Stimulated activated CD8-positive, alpha-beta memory T cell treated with anti-CD3 and anti-CD28 coated beads, Interleukin-7, amount 100 ng/mL, for 1 hour (primary cell): ENCODE data around the gene MAML3.
A peak's percentile ranks its signal among the peaks of the same experiment; 100 is the strongest.

Experiments used
- DNase-seq, 2 donors: peaks; one replicate each; pipeline ENCODE4 v3.0.0-alpha.2; 2020; ENCODE audit warnings: low read depth in 2 of 2

Gene MAML3

DNA sequence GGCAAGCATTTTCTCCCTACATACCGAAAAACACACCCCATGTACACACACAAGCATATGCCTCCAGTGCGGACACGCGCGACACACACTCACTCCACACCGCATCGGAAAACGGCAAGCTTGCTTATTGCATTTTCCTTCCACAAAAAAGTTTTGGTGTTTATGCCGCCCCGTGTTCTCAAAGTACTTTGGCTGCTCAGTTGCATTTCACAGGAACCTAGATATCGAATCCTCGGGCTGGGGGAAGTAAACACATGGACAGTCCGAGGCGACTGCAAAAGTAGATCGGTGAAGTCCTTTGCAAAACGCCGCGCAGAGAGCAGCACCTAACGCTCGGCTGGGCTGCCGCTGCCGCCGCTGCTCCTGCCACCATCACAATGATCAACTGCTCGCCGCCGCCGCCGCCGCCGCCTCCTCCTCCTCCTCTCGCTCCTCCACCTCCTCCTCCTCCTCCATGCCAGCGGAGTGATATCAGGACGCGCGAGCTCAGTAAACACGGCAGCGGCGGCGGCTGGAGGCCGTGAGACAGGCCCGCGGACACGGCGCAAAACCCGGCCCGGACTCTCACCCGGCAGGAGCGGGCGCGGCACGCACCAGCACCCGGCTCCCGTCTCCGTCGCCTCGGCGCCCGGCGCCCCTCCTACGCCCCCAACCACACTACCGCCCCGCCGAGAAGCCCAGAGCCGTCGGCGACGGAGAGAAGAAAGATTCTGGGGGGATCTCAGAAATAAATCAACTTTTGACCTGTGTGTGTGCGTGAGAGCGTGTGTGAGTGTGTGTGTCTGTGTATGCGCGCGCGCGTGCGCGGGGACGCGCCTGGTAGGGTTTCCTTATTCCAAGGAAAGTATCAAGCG lies at the start of gene MAML3:
Gene MAML3, minus strand, starts transcription at position 467 of the 854 bp plus-strand sequence. CDS start 857 bp downstream, outside the sequence.
- peak; percentile 58 to 63 for DNase-seq

DNA sequence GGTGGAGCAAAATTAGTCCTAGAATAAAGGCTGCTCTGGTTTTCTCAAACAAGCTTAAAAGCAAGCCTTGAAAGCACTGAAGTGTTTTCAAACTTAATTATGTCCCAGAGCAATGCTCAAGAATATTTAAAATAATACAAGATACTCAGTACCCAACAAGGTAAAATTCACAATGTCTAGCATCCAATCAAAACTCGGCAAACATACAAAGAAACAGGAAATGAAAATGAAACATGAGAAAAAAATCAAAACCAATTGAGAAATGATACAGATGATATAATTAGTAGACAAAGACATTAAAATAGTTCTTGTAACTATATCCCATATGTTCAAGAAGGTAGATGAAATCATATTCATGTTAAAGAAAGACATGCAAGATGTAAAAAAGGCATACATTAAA lies 45.0 kb upstream of the MAML3 start:
- no peak for DNase-seq

DNA sequence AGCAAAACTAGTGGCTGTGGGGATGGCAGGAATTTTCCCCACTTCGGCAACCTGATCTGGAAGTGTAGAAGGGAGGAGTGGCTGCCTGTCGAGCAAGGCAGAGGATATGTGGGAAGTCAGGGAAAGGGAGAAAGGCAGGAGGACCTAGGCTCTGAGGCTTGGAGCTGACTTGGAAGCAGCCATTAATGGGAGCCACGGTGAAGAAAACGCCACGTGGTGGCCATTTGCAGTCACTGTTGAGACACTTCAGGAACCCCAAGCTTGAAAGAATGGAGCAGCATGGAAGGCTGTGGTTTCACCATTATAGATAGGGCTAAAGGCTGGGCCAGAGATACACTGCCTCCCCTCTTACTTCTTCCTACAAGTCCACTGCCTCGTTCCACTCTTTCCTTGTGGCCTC lies 41.8 kb upstream of the MAML3 start:
- DNase-seq = no peak

DNA sequence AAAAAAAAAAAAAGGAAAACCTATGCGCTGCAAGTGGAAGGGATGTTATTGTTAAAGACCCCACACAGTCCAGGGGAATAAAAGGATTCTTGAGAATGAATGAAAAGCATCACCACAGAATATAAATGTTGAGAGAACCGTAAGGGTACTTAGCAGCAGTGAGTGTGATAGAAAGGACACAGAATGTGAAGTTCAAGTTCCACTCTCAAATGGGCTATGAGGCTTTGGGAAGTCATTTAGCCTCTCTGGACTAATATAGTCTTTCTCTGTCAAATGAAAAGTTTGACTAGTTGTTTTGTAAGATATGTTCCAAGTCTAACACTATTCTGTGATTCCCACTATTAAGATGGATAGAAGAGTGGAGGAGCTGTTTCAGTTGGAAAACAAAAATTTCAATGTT lies 35.8 kb upstream of the MAML3 start:
- no peak for DNase-seq

DNA sequence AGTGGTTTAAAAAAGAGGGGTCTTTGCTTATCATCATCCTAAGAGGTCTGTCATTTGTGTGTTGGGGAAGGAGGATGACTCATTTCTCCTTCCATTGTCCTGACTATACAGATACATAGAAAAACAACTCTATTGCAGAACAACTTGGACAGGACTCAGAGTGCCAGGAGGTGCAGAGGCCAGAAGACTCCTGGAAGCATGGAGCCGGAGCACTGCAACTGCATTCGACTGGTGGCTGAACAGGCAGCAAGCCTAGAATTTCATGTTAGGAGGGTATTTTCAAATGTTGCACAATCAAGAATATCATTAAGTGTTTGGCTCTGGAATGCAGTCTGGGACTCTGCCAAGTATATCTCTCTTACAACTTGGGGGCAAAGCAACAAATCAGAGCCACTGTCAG lies 35.0 kb upstream of the MAML3 start:
- no peak for DNase-seq

DNA sequence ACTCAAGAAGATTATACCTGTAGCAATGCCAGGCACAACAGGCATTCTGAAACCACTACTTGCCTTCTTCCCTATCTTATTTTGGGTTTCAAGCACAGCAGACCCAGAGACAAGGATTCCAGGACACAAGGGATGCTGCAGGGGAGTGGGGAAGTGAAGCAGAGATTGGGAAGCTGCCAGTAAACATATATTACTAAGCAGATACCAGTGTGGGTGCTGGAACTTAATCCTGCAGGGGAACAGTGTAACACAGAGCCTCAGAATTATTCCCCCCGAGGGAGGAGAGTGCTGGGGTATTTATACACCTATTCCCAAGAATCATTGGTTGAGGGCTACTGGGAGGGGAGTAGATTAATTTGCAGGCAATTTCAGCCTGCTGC lies 33.3 kb upstream of the MAML3 start:
- DNase-seq = no peak

DNA sequence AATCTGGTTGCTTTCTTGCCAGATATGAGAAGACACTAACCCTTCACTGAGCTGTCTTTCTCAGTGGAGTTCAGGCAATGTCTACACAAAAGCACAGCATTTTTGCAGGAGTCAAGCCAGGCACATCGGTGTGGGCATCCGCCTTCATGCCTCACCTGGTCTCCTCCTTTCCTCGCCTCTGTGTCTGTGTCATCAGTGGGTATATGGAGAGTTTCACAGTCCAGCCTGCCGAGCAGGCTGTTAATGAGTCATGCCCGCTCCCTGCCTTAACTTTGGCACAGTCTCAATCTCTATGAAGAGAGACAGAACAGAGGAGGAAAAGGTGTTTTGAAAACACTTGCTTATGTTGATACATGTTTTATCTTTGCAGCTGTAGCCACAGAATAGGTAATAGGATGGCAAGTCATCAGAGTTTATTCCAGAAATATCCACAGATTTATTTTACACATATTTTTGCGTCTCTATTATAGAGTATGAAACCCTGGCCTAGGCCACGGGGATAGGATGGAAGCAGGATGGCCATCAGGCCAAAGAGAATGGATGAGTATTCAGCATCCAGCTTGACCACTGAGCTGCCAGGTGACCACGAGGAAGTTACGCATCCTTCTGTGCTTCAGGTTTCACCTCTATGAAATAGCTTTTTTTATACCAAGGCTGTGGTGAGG lies 32.8 kb upstream of the MAML3 start:
- no peak for DNase-seq

DNA sequence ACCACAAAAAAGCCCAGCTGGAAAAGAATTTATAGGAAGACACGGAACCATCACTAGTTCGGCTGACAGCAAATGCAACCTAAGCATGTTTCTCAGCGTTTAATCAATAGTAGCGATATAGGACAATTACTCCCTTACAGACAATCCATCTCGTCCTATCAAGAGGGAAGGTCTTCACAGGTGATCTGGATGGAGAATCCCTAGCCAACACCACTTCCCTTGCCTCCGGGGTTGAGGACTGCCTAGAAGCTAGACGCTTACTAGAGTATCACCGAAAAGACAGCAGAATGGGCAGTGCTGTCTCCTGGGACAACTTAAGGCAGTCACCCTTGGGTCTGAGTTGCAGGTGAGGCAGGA lies 32.1 kb upstream of the MAML3 start:
- no peak for DNase-seq

DNA sequence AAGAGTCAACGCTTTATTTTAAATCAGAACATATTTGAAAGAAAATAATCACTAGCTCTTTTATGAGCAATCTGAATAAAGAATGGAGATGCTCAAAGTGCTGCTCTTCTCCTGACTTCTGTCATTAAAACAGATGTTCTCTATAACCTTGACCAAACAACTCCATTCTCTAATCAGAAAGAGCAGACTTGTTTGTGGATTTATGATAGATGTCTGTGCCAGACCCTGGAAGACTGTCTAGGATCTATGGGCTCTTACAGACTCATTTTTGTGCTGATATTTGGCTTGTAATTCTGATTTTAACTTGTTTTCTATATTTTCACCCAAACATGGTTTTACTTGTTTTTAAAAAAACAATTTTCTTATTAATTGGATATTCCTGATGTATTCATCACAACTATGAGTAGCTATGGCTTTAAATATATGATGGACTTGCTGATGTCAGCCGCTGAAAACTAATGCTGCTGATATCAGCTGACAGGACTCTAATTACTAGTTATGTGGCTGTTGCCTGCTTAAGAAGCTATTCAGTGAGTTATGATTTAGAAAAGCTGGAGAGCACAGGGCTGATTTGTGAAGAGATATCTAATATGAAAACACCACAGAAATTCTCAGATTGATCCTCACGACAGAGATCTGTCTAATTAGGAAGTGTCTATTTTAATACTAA lies 31.6 kb upstream of the MAML3 start:
- no peak for DNase-seq

DNA sequence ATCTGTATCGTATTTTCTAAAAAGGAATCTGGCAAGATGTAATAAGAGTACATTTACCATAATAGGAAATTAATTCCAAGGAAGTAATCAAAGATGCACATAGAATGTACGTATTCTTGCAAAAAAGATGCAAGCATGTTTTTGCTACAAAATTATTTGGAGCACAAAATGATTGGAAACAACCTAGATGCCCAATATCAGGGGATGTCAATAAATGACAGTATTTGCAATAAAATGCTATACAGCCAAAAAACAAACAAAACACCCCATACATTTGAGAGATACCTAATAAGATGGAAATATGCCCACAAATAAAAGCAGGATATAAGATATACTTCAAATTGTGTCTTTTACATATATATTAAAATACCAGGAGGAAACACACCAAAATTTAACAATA lies 29.3 kb upstream of the MAML3 start:
- no peak for DNase-seq

DNA sequence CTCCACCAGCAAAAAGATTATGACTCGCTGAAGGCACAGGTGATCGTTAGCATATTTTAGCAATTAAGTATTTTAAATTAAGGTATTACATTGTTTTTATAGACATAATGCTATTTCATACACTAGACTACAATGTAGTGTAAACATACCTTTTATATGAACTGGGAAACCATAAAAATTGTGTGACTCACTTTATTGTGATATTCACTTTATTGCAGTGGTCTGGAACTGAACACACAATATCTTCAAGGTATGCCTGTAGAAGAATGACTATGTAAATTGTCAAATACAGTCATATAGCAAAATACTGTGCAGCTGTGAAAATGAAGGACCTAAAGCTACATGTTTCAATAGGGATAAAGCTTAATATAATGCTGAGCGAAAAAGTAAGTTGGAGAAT lies 26.6 kb upstream of the MAML3 start:
- no peak for DNase-seq

DNA sequence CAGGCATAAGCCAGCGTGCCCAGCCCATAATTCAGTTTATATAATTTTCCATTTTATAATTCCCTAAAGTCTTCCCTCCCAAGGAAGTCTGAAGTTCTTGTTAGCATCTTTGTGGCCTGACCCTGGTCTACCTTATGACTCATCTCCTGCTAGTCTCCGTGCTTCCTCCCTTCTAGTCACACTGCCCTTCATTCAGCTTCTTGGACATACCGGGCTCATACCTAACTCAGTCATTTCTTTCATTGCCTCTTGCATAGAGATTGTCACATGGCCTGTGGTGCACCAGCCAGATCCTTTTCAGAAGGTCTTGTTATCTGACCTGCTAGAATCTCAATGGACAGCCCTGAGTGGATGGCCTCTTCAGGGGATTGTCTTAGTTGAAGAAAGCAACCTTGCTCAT lies 22.8 kb upstream of the MAML3 start:
- no peak for DNase-seq

DNA sequence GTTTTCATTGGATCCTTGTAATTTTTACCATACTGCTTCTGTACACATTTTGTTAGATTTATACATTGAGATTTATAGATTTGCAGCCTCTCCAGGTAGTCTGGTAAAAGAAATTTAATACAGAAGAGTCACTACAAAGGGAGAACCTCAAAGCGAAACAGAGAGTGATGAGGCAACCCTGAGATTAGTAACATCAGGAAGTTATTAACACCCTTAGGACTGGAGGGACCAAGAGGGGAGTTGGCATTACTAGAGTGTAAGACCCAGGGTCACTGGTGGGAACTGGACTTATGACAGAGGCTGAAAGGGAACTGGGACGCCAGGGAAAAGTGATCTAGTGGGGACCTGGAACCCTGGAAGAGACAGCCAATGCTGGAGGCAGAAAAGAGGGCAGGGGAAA lies 20.6 kb upstream of the MAML3 start:
- DNase-seq = no peak

DNA sequence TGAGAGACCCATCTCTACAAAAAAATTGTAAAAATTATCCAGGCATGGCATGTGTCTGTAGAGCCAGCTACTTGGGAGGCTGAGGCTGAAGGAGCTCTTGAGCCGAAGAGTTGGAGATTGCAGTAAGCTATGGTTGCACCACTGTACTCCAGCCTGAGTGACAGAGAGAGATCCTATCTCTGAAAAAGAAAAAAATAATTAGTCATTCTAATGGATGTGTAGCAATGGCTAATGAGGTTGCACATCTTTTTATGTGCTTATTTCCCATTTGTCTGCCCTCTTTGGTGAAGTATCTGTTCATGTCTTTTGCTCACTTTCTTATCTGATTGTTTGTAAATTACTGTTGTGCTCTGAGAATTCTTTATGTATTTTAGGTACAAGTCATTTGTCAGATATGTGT lies 19.0 kb upstream of the MAML3 start:
- no peak for DNase-seq

DNA sequence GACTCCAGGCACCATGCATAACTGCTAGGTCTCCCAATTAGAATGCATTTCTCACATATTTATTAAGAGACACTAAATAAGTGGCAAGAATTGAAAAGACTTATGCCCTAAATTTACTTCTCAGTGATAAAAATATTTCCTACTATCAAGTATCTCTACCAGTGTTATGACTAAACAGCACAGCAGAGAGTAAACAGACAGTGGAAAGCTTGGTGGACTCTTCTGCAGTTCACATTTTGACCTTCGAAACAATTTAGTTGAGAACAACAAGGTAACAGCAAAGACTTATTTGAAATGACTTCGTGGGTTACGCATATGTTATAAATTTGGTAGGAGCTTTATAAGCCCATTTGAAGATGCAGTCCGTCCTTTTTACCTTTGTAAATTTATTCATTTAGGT lies 16.3 kb upstream of the MAML3 start:
- no peak for DNase-seq

DNA sequence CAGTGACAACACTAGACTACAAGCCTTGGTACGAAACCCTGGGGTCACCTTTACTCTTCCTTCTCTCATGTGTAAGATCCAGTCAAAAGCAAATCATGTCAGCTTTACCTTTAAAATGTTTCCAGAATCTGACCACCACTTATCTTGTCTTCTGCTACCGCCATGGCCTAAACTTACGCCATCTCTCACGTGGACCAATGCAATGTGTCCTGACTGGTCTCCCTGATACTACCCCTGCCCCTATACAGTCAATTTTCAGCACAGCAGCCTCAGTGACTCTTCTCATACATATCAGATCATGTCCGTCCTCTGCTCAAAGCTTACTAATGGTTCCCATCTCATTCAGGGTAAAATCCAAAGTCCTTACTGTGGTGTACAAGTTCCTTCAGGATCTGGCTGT lies 15.0 kb upstream of the MAML3 start:
- DNase-seq = no peak

DNA sequence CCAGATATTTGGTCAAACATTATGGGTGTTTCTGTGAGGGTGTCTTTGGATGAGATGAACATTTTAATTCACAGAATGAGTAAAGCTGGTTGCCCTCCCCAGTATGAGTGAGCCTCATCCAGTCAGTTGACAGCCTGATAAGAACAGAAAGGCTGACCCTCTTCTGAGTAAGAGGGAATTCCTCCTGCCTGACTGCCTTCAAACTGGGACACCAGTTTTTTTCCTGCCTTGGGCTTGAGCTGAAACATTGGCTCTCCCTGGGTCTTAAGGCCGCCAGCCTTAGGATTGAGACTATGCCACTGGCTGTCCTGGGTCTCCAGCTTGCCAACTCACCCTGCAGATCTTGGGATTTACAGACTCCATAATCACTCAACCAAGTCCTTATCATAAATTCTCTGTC lies 14.5 kb upstream of the MAML3 start:
- DNase-seq = no peak

DNA sequence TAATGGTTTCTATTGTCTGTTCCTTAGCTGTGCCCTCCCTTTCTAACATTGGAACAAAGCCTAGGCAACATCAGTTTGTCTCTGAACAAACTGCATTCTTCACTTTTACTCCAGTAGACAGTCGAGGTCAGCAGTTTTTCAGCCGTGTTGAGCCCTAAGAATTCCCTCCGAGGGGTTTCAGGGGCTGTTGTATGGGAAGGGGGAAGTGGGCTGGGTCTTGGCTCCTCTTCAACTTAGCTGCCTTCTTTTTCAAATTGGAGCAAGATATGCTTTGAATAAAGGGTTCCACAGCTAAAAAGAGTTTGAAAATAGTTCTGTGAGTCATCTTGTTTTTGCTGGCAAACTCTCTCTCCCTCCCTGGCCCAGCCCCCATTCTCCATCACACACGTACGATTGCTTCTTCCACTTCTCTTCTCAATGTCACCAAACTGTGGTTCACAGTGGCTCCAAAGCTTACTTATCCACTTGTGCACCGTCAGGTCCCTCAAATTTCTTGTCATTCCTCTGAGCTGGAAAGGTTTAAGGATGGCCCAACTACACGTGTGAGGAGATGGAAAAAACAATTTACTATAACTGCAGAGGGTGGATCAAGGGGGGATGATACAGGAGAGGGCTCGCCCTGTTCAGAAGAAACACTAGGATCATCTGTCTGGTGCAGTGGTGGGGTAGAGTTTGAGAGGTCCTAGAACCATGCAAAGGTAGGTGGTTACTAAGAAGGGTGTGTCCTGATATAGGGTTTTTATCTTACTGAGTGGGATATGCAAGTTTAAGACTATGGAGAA lies 9.2 kb upstream of the MAML3 start:
- DNase-seq = no peak

DNA sequence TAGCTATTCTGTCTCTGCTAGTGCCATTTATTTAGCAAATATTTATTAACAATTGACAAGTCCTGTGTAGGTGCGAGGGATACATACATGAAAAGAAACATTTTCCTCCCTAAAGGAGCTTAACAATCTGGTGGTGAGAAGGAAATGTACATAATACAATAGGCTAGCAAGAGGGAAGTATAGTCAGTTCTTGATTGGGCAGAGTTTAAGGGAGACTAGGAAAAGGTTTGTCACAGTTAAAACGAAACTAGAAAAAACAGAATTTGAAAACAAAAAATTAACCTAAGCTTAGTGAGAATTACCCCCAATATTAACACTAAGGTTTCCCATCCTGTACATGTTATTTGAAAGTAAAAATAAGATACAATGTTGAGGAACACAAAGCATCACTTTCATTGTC lies 8.6 kb upstream of the MAML3 start:
- DNase-seq = no peak

DNA sequence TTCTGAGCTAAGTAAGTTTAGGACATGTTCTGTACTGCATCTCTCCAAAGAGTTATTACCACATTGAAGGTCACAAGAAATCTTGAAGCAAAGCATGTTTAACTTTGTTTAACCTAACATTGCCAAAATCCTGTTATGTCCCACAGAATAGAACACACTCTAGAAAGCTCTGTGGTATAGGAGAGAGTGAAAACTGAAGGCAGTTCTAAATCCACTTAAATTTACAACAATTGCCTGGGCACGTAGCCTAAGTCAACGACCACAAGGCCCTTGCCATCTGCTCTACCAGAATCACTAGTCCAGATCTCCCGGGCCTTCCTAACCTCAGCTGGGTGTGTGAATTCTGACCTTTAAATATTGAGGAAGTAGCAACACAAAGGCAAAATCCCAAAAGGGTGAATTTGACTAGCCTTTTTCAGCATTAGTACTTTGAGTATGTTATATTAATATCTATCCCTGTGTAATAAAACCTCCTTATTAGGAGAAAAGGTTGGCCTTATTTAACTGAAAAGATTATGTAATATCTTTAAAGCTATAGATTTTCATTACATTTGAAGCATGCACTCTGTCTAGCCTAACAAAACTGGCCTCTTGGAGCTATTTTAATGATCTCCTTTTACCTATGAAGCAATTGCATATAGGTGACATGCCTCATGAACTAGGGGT lies 4.5 kb upstream of the MAML3 start:
- no peak for DNase-seq

DNA sequence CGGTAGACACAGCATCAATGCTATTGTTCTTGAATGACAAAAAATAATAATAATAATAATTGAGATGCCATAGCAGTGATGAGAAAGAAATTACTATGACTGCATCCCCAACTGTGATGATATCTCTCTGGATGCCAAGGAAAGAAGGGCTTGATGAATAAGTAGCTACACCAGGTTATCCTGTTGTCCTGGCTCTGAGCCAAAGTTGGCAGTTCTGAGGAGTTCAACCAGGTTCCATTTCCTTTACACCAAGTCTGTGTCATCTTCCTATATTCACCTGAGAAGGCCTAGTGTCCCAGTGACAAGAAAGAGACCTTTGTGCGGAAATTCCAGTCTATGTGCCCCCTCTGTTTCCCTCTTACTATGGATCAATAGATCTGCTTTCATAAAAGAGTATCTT lies 3.4 kb upstream of the MAML3 start:
- no peak for DNase-seq
